ENCODE data around the gene MPPED1.

Gene MPPED1

DNA sequence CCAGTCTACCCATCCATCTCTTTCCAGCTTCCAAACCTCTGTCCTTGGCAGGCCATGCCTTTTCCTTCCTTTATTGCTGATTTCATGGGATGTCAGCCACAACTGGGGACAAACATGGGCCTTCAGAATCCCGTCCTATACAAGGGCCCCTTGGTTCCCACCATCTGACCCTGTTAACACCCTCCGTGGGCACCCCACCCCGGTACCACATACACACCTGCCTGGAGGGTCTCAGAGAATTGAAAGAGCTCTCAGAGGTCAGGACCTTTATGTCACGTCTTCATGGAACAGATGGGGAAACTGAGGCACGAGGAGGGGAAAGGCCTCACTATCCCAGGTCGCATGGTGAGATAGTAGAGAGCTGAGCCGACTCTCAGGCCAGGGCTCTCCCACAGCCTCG, 53.0 kb downstream of the MPPED1 start:
- no peak for DNase-seq
- intact Hi-C loops (cut with DNase I), result no loop called here

DNA sequence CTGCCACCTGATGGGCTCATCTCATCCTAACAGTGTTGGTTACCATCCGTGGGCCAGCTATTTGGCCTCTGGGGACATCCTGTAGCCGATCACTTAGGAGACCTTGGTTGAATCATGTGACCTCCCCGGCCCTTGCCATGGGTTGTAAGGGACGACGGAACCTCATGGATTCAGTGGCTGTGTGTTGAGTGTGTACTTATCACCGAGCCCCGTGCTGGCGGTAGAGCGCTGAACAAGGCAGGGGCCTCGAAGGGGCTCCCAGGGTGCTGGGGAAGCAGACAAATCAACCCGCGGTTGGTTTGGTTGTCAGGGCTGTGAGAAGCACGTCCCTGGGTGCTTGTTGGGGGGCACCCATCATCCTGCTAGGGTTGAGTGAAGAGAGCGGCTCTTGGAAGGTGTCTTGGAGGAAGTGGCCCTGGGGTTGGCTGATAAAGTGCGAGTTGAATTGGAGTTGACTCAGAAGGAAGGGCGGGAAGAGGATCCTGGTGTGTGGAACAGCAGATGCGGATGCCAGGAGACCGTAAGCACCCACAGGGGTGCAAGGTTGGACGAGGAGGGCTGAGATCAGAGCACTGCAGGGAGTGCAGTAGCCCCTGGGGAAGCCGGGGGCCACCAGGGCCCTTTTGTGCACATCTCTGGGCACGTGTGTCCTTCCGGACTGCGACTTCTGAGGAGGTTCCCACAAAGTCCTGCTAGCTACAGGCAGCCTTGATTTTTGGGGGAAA, 53.6 kb downstream of the MPPED1 start:
- intact Hi-C loops (cut with DNase I), result no loop called here
- DNase-seq, result peak in 1 of 42 donors; percentile 20

DNA sequence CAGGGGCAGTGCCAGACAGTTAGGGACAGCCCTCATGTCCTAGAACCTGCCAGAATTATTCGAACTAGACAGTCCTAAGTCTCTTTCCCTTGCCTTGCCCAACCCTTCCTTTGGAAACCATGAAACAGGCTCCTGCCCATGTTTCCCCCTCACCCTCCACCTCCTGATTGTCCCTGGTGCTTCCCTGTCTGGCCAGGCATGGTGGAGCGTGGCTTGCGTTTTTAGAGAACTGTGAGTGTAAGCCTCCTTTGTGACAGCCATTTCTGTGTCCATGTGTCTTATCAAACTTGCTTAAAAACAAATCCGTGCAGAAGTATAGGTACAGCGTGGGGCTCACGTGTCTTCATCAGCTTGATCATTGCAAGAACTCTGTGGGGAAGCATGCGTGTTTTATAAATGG, 54.9 kb downstream of the MPPED1 start:
- intact Hi-C loops (cut with DNase I), result no loop called here

DNA sequence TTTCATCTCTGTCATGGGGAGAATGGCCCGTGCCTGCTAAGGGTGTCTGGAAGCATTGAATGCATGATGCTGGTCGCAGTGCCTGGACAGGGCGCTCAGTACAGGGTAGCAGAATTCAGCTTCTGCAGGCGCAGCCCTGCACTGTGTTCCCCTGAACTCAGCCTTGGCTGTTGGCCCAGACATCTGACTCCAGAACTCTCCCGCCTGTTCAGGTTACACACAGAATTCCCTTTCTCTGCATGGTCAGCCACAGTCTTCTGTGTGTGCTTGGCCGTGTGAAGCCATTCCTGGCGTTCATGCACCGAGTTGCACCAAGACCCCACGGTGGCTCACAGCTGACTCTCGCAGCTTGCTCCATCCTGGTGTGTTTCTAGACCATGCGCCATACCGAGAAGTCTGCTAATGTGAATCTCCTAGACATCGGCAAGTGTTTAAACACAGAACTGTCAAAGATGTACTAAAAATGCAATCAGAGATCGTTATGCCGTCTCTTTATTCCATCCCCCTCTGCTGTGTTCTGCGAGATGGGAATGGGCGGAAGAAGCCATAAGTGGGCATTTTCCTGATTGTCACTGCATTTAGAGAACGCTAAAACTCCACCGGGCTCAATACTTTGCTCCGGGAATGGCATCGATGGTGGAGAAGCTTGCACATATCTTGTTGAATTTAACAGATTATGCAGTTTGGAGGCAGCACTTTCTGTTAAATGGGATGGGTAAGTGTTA, 55.6 kb downstream of the MPPED1 start:
- peak in 7 of 42 donors; percentile 26 to 56 (median 44) for DNase-seq
- intact Hi-C loops (cut with DNase I), result no loop called here

More for the DNA sequence above, 54.9 kb downstream of the MPPED1 start:
- DNase-seq, result peak in 1 of 42 donors; percentile 7

DNA sequence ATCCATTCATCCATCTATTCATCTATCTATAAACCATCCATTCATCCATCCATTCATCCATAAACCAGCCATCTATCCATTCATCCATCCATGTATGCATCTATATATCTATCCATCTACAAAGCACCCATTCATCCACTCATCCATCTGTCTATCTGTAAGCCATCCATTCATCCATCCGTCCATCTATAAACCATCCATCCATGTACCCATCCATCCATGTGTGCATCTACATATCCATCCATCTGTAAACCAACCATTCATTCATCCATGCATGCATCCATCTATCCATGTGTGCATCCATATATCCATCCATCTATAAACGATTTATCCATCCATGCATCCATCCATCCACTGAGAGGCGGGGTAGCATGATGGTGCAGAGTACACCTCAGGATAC, 58.4 kb downstream of the MPPED1 start:
- no peak for DNase-seq
- intact Hi-C loops (cut with DNase I), result no loop called here

DNA sequence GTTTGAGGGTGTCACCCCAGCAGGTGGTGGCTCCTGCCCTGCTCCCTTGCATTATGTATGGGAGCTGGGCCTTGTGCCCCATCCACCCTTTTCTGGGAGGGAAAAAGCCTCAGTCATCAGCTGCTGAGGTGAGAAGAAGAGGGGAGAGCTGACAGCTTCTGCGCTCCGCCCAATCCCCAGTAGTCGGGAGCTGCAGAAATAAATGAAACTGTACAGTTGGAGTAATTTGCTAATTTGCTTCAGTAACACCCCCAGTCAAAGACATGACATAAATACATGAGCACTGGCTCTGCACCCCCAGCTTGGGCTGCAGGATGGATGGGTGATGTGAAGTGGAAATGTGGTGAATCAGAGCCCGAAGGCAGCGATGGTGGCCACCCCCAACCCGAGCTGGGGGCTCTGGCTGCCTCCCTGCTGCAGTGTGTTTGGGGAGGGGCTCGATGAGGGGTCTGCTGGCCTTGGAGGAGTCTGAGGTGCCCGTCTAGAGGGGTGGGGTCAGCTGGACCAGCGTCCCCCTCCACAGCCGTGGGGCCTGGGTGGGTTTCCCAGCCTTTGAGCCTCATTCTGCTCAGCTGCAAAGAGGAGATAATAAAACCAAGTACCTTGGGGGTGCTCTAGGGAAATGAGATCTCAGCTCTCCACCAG, 59.2 kb downstream of the MPPED1 start:
- peak in 2 of 42 donors; percentile 24 to 37 for DNase-seq
- intact Hi-C loops (cut with DNase I), result no loop called here

DNA sequence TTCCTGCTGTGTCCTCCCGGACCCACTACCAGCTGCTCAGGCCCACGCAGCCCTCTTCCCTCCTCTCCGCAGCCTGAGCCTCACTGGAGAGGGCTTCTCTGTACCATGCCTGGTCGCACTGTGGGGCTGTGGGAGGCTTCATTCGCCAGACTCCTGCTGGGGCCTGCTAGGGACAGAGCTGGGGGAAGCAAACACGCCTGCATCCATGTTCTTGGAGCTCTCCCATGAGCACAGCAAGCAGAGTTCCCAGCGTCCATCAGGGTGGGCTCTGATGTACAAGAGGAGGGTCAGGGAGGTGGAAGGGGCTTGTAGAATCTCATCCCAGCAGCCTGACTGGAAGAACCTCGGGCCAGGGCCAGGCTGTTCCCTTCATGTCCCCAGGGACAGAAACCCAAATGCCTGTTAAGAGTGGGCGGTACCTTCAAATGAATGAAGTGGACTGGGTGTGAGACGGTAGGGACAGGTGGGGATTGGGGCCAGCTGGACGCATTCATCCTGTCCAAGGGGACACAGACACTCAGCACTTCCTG, 59.9 kb downstream of the MPPED1 start:
- DNase-seq, result peak in 1 of 42 donors; percentile 34
- intact Hi-C loops (cut with DNase I), result no loop called here

DNA sequence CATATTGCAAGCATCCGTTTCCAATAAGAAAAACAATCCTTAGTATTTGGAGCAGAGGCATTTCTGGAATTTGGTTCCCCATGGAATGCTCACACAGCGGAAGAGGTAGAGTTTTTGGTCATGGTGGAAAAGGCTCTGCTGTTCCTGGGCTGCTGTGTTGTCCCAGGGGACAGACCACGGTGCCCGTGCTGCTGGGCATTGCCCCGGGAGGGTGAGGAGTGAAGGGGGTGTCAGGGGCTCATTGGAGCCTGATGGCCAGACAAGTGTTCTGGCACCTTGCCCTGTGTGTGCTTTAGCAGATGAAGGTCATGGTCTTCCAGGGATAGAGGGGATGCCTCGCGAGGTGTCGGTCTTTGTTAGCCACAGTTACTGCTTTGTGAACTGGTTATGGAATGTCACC, 61.2 kb downstream of the MPPED1 start:
- no peak for DNase-seq
- intact Hi-C loops (cut with DNase I), result no loop called here

DNA sequence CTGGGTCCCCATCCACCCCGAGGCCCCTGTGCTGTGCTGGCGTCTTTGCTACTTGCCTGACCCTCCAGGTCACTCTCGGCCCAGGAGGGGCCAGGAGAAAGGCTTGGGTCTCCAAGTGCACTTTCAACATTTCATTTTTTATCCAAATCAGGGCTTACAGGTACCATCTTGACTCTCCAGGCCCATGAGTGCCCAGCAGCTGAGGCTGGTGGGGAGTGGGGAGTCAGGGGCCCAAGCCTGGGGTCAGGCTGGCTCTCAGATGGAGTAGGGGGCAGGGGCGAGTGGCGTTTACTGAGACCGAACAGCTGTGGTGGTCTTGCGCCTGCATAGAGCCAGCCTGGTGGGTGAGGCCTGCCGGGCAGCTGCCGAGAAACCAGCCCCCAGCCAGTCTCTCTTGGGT, 61.6 kb downstream of the MPPED1 start:
- no peak for DNase-seq

DNA sequence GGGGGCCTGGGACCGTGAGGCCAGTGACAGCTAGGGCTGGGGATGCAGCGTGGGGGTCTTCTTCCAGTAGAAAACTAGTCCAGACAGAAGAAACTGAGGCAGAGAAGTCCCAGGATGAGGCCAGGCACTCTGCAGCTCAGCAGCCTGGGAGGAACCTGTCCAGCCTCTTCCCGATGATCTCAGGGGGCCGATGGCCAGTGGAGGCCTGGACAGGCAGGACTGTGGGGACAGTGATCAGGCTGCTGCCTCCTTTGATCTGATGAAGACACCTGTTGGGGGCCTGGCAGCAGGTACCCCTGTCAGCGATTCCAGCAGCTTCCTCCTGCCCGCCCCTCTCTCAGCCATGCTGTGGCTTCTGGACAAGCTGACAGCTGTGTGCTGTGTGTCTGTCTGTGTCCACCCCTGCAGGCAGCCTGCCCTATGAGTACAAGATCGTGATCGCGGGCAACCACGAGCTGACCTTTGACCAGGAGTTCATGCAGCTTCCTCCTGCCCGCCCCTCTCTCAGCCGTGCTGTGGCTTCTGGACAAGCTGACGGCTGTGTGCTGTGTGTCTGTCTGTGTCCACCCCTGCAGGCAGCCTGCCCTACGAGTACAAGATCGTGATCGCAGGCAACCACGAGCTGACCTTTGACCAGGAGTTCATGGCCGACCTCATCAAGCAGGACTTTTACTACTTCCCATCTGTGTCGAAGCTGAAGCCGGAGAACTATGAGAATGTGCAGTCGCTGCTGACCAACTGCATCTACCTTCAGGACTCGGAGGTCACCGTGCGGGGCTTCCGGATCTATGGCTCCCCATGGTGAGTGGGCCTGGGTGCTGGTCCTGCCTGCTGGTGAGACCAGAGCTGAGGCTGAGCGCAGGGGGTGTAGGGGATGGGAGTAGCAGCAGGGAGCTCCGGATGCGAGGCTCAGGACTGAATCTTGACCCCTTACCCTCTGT, 62.6 kb downstream of the MPPED1 start:
- DNase-seq, result peak in 2 of 42 donors; percentile 23 to 32
- intact Hi-C loops (cut with DNase I), result no loop called here

More for the DNA sequence above, 61.6 kb downstream of the MPPED1 start:
- intact Hi-C loops (cut with DNase I), result no loop called here

DNA sequence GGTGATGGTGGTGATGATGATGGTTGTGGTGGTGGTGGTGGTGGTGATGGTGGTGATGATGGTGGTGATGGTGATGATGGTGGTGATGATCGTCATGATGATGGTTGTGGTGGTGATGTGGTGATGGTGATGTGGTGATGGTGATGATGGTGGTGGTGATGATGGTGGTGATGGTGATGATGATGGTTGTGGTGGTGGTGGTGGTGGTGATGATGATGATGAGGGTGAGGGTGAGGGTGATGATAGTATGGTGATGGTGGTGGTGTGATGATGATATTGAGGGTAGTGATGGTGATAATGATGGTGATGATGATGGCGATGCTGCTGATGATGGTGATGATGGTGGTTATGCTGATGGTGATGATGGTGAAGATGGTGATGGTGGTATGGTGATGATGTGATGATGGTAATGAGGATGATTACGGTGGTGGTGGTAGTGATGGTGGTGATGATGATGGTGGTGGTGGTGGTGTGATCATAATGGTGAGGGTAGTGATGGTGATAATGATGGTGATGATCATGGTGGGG, 63.8 kb downstream of the MPPED1 start:
- intact Hi-C loops (cut with DNase I), result no loop called here

DNA sequence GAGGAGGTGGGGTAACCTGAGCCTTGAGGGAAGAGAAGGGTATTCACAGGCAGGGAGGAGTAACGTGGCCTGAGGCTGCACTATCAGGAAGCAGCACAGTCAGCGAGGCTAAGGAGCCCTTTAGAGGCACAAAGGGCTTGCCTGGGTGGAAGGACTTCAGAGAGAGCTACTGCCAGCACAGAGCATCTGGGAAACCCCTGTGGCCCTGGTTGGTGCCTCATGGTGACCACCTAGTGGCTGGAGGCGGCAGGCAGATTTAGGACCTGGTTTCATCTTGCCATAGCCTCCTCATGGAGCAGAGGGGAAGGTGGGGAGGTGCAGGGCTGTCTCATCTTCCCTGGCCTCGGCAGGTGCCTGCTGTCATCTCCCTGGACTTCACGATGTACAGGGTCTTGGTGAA, 64.5 kb downstream of the MPPED1 start:
- intact Hi-C loops (cut with DNase I), result no loop called here
- DNase-seq, result peak in 1 of 42 donors; percentile 18

More for the DNA sequence above, 63.8 kb downstream of the MPPED1 start:
- no peak for DNase-seq

DNA sequence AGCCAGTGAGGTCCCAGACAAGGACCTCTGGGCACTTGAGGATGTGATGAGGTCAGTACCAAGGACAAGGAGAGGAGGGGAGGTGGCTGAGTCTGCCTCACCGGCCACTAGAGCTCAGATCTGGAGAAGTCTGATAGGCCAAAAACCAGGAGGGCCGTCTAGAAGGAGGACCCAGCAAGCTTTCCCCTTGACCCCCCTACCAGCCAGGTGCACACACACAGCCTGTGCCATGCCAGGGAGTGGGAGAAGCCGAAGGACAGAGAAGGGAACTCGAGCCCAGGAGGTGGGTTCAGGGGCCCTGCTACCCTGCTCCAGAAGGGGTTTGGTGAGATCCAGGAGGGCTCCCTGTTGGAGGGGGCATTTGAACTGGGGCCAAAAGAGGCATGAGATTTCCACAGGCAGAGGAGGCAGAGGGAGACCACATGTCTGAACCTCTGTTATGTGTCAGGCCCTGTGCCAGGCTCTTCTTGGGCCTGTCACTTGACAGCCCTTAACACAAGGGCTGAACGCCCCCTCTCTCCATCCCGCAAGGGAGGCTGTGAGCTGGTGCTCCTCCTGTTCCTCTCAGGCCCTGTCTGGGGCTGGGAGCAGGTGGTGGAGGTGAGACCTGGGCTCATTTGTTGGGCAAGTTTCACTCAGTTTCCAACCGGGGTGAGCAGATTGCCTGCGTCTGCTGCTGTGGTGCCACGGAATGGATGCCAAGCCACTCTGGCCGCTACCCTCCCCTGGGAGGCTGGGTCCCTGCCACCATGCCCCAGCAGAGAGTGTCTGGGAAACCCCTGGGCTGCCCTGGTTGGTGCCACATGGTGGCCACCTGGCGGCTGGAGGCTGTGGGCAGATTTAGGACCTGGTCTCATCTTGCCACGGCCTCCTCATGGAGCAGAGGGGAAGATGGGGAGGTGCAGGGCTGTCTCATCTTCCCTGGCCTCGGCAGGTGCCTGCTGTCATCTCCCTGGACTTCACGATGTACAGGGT, 65.2 kb downstream of the MPPED1 start:
- intact Hi-C loops (cut with DNase I), result no loop called here
- DNase-seq, result peak in 1 of 42 donors; percentile 30

DNA sequence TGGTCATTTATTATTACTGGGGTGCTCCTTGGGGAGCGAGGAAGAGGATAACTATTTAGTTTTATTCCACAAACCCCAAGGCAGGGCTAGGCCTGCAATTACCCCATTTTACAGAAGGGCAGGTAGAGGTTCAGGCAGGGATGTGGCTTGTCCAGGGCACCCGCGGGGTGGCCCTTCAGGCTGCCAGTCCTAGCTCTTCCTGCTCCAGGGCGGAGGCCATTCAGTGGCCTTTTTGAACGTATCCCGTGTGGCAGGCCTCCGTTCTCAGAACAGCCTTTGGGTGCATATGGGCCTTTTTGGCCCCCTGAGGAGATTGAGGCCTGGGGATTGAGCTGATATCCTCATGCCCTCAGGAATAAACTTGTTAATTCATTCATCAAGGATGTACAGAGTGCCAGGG, 66.2 kb downstream of the MPPED1 start:
- DNase-seq, result peak in 1 of 42 donors; percentile 2
- intact Hi-C loops (cut with DNase I), result no loop called here

DNA sequence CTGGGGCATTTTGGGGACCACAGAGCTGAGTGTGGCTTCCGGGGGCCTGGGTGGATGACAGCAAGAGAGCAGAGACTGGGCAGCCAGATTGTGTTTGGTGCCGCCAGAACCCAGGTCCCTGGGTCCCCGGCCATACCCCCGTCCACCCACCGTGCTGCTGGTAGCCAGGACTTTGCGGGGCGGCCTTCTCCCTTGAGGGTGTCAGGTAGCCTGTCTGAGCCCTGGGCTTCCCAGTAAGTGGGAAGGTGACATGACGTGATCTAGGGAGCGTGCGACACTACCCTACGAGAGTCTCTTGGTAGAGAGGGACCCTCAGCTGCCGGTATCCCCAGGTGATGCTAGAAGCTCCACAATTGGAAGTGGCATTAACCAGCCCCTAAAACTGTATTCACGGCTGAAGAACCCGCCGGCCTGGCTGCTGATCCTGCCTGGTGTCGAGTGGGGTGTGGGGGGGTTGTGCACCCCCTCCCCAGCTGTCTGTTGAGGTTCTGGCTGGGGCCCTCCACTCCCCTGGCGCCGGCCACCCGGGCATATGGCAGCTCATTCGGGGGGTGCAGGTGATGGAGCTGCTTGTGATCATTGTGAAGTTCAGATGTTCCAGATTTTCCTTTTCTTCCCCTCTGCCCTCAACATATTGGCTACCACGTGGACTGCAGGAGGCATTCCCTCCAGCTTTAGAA, 66.9 kb downstream of the MPPED1 start:
- peak in 2 of 42 donors; percentile 31 to 36 for DNase-seq
- intact Hi-C loops (cut with DNase I), result no loop called here

DNA sequence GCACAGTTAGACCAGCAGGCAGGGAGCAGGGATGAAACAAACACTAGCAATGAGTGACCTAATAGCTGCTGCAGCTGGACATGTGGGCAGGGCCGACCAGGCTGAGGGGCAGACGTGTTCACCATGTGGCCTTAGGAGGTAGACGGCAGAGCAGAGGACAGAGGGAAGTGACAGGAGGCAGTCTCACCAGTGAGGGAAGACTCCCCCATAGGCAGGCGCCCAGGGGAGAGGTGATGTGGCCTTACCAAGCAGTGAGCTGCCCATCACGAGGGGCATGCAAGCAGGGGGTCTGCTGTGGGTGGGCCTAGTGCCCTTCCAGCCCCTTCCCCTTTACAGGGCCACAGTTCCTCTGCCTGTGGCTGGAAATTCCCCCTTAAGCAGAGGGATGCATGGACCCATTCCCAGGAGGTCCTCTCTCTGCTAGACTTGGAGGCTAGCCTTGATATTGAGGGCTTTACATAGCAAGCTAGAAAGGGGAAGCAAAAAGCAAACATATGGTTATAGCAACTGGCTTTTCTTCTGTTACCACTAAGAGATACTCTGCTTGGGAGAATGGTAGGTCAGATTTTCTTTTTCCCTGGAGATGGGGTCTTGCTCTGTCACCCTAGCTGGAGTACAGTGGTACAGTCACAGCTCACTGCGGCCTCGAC, 67.6 kb downstream of the MPPED1 start:
- peak in 1 of 42 donors; percentile 30 for DNase-seq
- intact Hi-C loops (cut with DNase I), result no loop called here

Measured in head of caudate nucleus (tissue), 42 donors.